ENCODE measurements around the gene TUFT1. TPM values are rescaled to one million over a fixed set of nuclear protein-coding genes. Genes with fewer than 3 reads are reported as not detected.
A peak's percentile ranks its signal among the peaks of the same experiment; 100 is the strongest.

Gene TUFT1
- total and polyA plus RNA-seq, 2 of the 13 experiments (the other 11 are each of a cell fraction or from before 2014, with no cell fraction given), result 6.4 to 7.3 TPM

DNA sequence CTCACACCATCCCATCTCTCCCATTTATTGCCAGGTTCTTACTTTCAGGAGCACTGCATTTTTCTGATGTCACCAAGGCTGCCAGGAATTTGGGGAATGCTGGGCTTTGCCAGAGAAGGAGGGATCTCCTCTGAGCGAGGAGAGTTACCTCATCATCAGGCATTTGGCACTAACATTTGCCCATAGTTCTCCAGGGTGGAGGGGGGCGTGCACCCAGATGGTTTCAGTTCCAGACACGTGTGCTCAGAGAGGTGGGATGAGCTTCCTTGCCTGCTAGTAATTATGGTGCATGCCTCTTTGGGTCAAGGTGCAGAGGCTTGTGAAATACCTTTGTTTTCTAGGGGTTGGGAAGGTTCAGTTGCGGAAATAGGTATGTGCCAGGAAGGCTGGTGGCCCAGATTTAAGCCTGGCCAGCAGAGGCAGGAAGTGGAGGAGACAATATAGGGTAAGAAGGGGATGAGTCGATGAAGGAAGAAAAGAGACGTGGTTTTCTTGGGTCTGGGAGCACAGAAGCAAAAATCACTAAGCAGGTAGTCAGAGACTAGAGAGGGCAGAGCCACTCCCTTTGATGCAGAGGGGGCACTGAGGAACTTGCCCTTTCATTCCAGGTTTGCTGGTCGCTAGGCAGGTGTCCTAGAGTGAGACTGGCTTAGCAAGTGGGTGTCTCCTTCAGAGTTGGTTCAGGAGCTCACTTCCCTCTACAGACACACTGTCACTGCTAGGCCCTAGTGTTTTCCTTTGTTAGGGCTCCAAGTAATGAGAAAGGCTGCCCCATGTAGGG, 7.2 kb downstream of the TUFT1 start (continued):
- TF ChIP-seq, protein P1, sequence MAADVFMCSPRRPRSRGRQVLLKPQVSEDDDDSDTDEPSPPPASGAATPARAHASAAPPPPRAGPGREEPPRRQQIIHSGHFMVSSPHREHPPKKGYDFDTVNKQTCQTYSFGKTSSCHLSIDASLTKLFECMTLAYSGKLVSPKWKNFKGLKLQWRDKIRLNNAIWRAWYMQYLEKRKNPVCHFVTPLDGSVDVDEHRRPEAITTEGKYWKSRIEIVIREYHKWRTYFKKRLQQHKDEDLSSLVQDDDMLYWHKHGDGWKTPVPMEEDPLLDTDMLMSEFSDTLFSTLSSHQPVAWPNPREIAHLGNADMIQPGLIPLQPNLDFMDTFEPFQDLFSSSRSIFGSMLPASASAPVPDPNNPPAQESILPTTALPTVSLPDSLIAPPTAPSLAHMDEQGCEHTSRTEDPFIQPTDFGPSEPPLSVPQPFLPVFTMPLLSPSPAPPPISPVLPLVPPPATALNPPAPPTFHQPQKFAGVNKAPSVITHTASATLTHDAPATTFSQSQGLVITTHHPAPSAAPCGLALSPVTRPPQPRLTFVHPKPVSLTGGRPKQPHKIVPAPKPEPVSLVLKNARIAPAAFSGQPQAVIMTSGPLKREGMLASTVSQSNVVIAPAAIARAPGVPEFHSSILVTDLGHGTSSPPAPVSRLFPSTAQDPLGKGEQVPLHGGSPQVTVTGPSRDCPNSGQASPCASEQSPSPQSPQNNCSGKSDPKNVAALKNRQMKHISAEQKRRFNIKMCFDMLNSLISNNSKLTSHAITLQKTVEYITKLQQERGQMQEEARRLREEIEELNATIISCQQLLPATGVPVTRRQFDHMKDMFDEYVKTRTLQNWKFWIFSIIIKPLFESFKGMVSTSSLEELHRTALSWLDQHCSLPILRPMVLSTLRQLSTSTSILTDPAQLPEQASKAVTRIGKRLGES (CRISPR knock-in tag; IDR thresholded peaks at IDR 0.05; ENCODE audit: borderline replicate concordance), result 0 out of 2 replicates have a peak, but pooled peaks have one; percentile 47
- TF ChIP-seq, protein P2, sequence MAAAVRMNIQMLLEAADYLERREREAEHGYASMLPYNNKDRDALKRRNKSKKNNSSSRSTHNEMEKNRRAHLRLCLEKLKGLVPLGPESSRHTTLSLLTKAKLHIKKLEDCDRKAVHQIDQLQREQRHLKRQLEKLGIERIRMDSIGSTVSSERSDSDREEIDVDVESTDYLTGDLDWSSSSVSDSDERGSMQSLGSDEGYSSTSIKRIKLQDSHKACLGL (CRISPR knock-in tag; IDR thresholded peaks at IDR 0.05), result 0 out of 2 replicates have a peak, but pooled peaks have one; percentile 24
- TF ChIP-seq FOXM1 (CRISPR knock-in tag; IDR thresholded peaks at IDR 0.05) (no peak), ZBTB1 (CRISPR knock-in tag; IDR thresholded peaks at IDR 0.05; ENCODE audit: borderline replicate concordance) (no peak), PHF21A (CRISPR knock-in tag; IDR thresholded peaks at IDR 0.05) (peak; percentile 95), PPARG (CRISPR knock-in tag; conservative IDR thresholded peaks at IDR 0.05) (peak; percentile 93), IRF2 (CRISPR knock-in tag; IDR thresholded peaks at IDR 0.05) (peak; percentile 67; the same call in 1 of the 2 replicates), ETV5 (CRISPR knock-in tag; IDR thresholded peaks at IDR 0.05; ENCODE audit: borderline replicate concordance) (peak; percentile 90), TAF15 (IDR thresholded peaks at IDR 0.05; ENCODE audit: low read depth, low read length, poor library complexity, severe bottlenecking) (no peak), ZMYM4 (CRISPR knock-in tag; IDR thresholded peaks at IDR 0.05) (peak; percentile 76), SAP130 (CRISPR knock-in tag; IDR thresholded peaks at IDR 0.05; ENCODE audit: low read depth) (peak; percentile 98), GABPB1 (CRISPR knock-in tag; IDR thresholded peaks at IDR 0.05) (0 out of 2 replicates have a peak, but pooled peaks have one; percentile 26)
- TF ChIP-seq, protein P3, sequence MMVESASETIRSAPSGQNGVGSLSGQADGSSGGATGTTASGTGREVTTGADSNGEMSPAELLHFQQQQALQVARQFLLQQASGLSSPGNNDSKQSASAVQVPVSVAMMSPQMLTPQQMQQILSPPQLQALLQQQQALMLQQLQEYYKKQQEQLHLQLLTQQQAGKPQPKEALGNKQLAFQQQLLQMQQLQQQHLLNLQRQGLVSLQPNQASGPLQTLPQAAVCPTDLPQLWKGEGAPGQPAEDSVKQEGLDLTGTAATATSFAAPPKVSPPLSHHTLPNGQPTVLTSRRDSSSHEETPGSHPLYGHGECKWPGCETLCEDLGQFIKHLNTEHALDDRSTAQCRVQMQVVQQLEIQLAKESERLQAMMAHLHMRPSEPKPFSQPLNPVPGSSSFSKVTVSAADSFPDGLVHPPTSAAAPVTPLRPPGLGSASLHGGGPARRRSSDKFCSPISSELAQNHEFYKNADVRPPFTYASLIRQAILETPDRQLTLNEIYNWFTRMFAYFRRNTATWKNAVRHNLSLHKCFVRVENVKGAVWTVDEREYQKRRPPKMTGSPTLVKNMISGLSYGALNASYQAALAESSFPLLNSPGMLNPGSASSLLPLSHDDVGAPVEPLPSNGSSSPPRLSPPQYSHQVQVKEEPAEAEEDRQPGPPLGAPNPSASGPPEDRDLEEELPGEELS (CRISPR knock-in tag; IDR thresholded peaks at IDR 0.05), result peak; percentile 76
- TF ChIP-seq, protein P4, sequence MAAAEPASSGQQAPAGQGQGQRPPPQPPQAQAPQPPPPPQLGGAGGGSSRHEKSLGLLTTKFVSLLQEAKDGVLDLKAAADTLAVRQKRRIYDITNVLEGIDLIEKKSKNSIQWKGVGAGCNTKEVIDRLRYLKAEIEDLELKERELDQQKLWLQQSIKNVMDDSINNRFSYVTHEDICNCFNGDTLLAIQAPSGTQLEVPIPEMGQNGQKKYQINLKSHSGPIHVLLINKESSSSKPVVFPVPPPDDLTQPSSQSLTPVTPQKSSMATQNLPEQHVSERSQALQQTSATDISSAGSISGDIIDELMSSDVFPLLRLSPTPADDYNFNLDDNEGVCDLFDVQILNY (CRISPR knock-in tag; conservative IDR thresholded peaks at IDR 0.05), result no peak
- TF ChIP-seq, protein P5, sequence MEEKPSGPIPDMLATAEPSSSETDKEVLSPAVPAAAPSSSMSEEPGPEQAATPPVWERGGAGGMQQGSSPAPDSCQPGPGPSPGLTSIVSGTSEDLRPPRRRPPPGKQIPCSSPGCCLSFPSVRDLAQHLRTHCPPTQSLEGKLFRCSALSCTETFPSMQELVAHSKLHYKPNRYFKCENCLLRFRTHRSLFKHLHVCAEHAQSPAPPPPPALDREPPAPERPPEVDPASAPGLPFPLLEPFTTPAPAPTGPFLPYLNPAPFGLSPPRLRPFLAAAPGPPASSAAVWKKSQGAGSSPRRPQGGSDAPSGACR (CRISPR knock-in tag; IDR thresholded peaks at IDR 0.05), result peak; percentile 74; the same call in 1 of the 2 replicates
- TF ChIP-seq, protein P6, sequence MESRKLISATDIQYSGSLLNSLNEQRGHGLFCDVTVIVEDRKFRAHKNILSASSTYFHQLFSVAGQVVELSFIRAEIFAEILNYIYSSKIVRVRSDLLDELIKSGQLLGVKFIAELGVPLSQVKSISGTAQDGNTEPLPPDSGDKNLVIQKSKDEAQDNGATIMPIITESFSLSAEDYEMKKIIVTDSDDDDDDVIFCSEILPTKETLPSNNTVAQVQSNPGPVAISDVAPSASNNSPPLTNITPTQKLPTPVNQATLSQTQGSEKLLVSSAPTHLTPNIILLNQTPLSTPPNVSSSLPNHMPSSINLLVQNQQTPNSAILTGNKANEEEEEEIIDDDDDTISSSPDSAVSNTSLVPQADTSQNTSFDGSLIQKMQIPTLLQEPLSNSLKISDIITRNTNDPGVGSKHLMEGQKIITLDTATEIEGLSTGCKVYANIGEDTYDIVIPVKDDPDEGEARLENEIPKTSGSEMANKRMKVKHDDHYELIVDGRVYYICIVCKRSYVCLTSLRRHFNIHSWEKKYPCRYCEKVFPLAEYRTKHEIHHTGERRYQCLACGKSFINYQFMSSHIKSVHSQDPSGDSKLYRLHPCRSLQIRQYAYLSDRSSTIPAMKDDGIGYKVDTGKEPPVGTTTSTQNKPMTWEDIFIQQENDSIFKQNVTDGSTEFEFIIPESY (CRISPR knock-in tag; IDR thresholded peaks at IDR 0.05), result peak; percentile 40
- TF ChIP-seq, protein P7, sequence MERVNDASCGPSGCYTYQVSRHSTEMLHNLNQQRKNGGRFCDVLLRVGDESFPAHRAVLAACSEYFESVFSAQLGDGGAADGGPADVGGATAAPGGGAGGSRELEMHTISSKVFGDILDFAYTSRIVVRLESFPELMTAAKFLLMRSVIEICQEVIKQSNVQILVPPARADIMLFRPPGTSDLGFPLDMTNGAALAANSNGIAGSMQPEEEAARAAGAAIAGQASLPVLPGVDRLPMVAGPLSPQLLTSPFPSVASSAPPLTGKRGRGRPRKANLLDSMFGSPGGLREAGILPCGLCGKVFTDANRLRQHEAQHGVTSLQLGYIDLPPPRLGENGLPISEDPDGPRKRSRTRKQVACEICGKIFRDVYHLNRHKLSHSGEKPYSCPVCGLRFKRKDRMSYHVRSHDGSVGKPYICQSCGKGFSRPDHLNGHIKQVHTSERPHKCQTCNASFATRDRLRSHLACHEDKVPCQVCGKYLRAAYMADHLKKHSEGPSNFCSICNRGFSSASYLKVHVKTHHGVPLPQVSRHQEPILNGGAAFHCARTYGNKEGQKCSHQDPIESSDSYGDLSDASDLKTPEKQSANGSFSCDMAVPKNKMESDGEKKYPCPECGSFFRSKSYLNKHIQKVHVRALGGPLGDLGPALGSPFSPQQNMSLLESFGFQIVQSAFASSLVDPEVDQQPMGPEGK (CRISPR knock-in tag; IDR thresholded peaks at IDR 0.05), result peak; percentile 88
